Measurements from ENCODE around the gene CAPN8. TPM values are rescaled to one million over a fixed set of nuclear protein-coding genes. Genes with fewer than 3 reads are reported as not detected.

CAPN8 gene
- total RNA-seq, 2 experiments from 2014 or later: 0.27 to 0.34 TPM

GRCh38 chr1:223538981-223539380 is 126.5 kb downstream of the CAPN8 start:
- Histone ChIP-seq H3K27me3 (ENCODE audit: control insufficient read depth in 1 of 2, insufficient read depth in 2 of 2, low read length in 2 of 2) (no peaks in the 10 kb centered on the region), H3K36me3 (ENCODE audit: insufficient read depth, low read length) (no peaks in the 10 kb centered on the region), H3K9me3 (ENCODE audit: control insufficient read depth in 1 of 2, insufficient read depth in 1 of 2, low read length in 2 of 2) (no peaks in the 10 kb centered on the region), H3K4me1 (ENCODE audit: insufficient read depth, low read length) (no peaks in the 10 kb centered on the region), H3K4me3 (ENCODE audit: low read length) (no peak overlapping the region), H3K27ac (ENCODE audit: low read depth in 1 of 2, low read length in 2 of 2) (no peak overlapping the region)
- Mint-ChIP-seq H3K27ac (no peak overlapping the region), H3K27me3 (no peaks in the 10 kb centered on the region), H3K36me3 (ENCODE audit: low read depth) (no peaks in the 10 kb centered on the region), H3K4me3 (no peak overlapping the region), H3K9me3 (no peaks in the 10 kb centered on the region), H3K4me1 (ENCODE audit: low read depth) (no peaks in the 10 kb centered on the region)
- ATAC-seq (ENCODE audit: poor library complexity): no peak
- intact Hi-C loops (cut with DNase I, micrococcal nuclease): no loop called here
- no peak for DNase-seq
- ChIA-PET POLR2A (no interaction called here), CTCF (no interaction called here)
- TF ChIP-seq CTCF (IDR thresholded peaks at IDR 0.05): no peak

GRCh38 chr1:223535319-223535718 is 130.2 kb downstream of the CAPN8 start:
- Mint-ChIP-seq H3K9me3 (no peaks in the 10 kb centered on the region), H3K4me3 (no peak overlapping the region), H3K27me3 (no peaks in the 10 kb centered on the region), H3K4me1 (ENCODE audit: low read depth) (peaks cover 13% of the 10 kb centered on the region), H3K36me3 (ENCODE audit: low read depth) (no peaks in the 10 kb centered on the region), H3K27ac (no peak overlapping the region)
- ChIA-PET POLR2A (no interaction called here), CTCF (no interaction called here)
- H3K9me3 ChIP-seq (ENCODE audit: control insufficient read depth in 1 of 2, insufficient read depth in 1 of 2, low read length in 2 of 2): no peaks in the 10 kb centered on the region
- H3K4me3 ChIP-seq (ENCODE audit: low read length): no peak overlapping the region
- intact Hi-C loops (cut with DNase I, micrococcal nuclease): no loop called here
- no peaks in the 10 kb centered on the region for H3K36me3 ChIP-seq (ENCODE audit: insufficient read depth, low read length)
- TF ChIP-seq CTCF (IDR thresholded peaks at IDR 0.05): no peak
- ATAC-seq (ENCODE audit: poor library complexity): no peak
- no peak for DNase-seq
- H3K4me1 ChIP-seq (ENCODE audit: insufficient read depth, low read length): no peaks in the 10 kb centered on the region
- no peak overlapping the region for H3K27ac ChIP-seq (ENCODE audit: low read depth in 1 of 2, low read length in 2 of 2)
- no peaks in the 10 kb centered on the region for H3K27me3 ChIP-seq (ENCODE audit: control insufficient read depth in 1 of 2, insufficient read depth in 2 of 2, low read length in 2 of 2)

- no peak overlapping the region for H3K27ac ChIP-seq (ENCODE audit: low read depth in 1 of 2, low read length in 2 of 2)
- Mint-ChIP-seq H3K36me3 (ENCODE audit: low read depth) (no peaks in the 10 kb centered on the region), H3K9me3 (no peaks in the 10 kb centered on the region), H3K4me1 (ENCODE audit: low read depth) (peaks cover 13% of the 10 kb centered on the region), H3K27me3 (no peaks in the 10 kb centered on the region), H3K4me3 (no peak overlapping the region), H3K27ac (no peak overlapping the region)
- H3K4me3 ChIP-seq (ENCODE audit: low read length): no peak overlapping the region
- H3K4me1 ChIP-seq (ENCODE audit: insufficient read depth, low read length): no peaks in the 10 kb centered on the region
- POLR2A ChIA-PET: no interaction called here
- no peaks in the 10 kb centered on the region for H3K36me3 ChIP-seq (ENCODE audit: insufficient read depth, low read length)
- TF ChIP-seq CTCF (IDR thresholded peaks at IDR 0.05): no peak
- H3K9me3 ChIP-seq (ENCODE audit: control insufficient read depth in 1 of 2, insufficient read depth in 1 of 2, low read length in 2 of 2): no peaks in the 10 kb centered on the region
- CTCF ChIA-PET: no interaction called here
- no peaks in the 10 kb centered on the region for H3K27me3 ChIP-seq (ENCODE audit: control insufficient read depth in 1 of 2, insufficient read depth in 2 of 2, low read length in 2 of 2)
- DNase-seq (no peak), ATAC-seq (ENCODE audit: poor library complexity) (no peak)
- intact Hi-C loops (cut with DNase I, micrococcal nuclease): no loop called here
Measured at GRCh38 chr1:223534677-223535076, 130.8 kb downstream of the CAPN8 start.

Data from CD4-positive, alpha-beta T cell (primary cell).